ENCODE measurements around the gene HDGFL2.
A peak's percentile ranks its signal among the peaks of the same experiment; 100 is the strongest.
"Not testable (repeated sequence)": the region's sequence is repeated elsewhere in the genome, so short reads cannot be mapped to it uniquely, and the experiment has no call there.

HDGFL2 gene

DNA sequence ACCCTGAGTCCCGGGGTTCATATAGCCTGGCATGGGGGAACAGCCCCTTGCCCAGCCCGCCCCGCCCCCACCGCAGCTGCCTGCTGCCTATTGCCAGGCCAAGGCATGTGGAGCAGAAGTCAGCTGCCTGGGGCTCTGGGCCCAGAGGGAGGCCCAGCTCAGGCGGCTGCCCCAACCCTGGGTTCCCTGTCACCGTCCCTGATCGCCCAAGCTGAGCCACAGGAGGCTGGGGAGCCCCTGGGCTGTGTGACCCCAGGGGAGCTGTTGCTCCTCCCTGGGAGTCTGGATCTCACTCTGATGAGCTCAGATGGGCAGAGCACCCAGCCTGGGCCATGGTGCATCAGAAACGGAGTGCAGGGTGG, 44.8 kb downstream of the HDGFL2 start:
- no peak for DNase-seq

DNA sequence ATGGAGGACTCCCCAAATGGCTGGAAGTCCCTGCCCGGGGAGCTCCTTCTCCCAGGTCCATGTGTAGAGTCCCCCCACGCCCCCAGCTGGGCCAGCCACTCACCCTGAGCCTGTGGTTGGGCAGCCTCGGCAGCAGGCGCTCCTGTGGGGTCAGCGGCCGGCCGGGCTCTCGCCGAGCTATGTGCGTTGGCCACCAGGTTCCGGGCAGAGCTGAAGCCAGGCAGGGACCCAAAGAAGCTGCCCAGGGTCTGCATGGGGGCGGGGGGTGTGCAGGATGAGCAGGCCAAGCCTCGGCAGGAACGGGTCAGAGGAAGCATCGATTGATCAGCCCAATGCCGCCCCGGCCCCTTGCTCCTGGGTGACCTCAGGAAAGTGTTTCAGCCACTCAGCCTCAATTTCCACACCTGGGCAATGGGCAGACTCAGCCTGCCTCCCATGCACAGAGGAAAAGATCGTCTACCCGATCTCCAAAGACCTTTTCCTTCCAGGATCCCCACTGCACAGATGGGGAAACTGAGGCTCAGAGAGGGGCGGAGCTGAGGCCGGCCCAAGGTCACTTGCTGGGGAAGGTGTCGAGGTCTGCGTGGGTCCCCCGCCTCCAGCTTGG, 45.5 kb downstream of the HDGFL2 start:
- no peak for DNase-seq

DNA sequence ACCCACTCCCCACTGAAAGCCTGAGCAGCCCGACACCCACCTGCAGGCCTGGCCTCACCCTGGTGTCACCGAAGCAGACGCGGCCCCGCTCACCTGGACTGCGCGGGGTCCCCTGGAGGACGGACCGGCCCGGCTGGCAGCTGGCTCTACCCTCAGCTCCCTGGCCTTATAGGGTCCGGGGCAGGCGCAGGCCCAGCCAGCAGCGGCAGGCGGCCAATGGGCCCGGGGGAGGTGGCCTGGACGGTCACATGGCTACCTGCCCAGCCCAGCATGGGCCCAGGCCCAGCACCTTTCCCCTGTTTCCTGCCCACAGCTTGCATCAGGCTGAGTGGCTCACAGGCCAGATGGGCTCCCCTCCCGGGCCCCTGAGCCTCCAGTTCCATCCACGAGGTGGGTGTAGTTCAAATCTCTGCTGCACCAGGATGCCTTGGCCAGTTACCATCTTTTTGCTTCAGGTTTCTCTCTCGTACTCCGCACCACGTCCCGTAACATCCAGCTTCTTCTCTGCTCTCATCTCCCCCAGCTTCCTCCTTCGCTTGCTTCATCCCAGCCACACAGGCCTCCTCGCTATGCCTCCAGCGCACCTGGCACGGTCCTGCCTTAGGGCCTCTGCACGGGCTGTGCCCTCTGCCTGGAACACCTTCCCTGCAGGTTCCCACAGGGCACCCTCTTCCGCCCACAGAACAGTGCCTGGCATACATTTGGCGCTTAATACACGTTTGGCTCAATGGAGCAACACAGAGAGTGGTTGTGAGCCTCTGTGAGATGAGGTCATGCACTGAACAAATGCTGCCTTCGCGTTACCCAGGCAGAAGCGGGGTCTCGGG, 46.5 kb downstream of the HDGFL2 start, which contains the start of gene PLIN4:
Gene PLIN4 (minus strand): TSS at position 142 of the 827 bp plus-strand sequence. CDS start 214 bp downstream, outside the sequence.
- peak in 1 of 2 donors; percentile 26 for DNase-seq

DNA sequence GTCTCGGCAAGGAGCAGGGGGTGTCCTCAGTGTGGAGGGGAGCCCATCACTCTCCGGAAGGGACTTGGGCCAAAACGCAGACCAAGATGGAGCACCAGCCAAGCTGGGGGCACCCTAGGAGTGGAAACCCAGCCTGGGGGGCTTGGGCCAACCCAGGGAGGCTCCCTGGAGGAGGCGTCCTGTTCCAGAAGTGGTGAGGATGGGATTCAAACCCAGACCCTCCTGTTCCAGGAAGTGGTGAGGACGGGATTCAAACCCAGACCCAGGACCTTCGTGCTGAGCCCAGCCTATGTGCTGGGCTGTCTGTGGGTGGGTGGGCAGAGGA, 47.0 kb downstream of the HDGFL2 start:
- no peak for DNase-seq

DNA sequence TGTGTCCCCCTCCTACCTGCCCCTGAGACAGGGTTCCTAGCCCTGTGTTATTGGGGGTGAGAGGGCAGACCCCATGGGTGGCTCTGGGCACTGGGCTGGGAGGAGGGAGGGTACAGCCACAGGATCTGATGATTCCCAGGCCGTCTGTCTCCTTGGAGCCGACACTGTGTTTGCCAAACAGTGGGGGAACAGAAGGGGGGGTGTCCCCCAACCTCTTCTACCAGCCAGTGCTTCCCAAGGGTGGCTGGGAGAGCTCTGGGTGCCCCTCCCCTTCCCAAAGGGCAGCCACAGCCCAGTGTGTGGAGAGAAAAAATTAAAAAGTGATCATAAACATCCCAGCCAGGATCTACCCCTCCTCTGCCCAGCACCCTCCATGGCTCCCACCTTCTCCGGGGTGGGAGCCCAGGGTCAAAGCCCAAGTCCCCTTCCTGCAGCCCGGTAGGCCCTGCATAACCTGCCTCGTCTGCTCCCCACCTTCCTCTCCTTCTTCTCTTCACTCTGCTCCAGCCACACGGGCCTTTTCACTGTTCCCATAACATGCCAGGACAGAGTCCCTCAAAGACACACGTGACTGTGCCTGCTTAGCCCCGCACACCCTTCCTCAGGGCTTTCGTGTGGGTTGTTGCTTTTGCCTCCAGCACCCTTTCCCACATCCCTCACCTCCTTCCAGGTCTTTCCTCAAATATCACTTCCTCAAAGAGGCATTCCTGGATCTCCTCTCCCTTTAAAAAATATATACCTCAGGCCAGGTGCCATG, 47.6 kb downstream of the HDGFL2 start:
- DNase-seq: no peak

DNA sequence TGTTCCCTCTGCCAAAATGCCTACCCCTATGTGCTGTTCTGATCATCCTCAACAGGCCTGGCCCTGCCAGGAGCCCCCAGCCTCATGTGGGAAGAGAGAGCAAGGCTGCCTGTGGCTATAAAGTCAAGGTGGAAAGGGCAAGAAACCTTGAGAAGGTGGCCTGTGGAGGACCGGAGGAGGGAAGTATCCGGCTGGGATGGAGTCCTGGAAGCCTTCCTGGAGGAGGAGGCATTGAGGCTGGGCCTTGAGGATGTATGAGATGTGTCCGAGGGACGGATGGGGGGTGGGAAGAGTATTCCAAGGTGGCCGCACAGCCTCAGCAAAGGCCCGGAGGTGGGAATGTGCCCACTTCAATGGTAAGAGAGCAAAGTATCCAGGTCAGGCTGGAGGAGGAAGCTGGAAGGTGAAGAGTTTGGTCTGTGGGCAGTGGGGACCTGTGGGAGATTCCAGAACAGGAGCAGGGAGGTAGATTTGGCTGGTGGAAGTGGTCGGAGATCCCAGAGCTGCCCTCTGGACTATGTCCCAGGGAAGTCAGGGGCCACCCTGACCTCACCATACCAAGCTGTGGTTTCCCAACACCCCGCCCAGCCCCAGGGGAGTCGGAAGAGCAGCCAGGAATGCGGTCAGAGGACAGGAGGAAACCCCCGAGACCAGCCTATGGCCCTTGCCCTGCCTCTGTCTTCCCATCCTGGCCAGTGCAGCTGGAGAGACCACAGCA, 49.2 kb downstream of the HDGFL2 start:
- DNase-seq: no peak

DNA sequence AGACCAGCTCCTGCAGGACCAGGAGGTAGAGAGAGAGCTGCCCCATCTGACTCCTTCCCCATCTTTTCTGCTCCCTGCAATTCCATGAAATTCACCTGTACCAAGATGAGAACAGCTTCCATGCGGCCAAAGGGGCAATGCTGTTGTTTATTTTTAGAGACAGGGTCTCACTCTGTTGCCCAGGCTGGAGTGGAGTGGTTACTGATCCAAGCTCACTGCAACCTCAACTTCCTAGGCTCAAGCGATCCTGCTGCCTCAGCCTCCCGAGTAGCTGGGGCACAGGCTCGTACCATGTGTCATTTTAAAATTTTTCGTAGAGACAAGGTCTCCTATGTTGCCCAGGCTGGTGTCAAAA, 49.8 kb downstream of the HDGFL2 start:
- no peak for DNase-seq

DNA sequence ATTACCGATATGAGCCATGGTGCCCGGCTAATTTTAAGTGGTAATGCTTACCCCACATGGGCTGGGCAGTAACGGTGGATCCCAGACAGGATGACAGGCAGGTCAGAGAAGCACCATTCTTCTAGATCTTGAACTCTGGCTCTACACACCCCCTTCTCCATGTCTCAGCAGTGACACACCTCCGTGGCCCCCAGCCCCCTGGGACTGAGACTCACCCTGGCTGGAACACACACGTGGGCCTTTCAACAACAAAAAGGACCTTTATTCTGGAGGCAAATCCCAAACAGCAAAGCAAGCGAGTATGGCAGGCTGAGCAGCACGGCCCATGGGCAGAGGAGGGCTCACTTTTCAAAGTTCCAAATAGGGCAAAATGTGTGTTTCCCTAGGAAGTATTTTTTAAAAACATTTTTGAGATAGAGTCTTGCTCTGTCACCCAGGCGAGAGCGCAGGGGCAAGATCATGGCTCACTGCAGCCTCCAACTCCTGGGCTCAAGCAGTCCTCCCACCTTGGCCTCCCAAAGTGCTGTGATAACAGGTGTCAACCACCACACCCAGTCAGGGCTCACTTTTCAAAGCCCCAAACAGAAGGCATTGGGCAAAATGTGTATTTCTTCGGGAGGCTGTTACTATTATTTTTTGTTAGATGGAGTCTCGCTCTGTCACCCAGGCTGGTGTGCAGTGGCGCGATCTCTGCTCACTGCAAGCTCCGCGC, 50.4 kb downstream of the HDGFL2 start:
- no peak for DNase-seq

DNA sequence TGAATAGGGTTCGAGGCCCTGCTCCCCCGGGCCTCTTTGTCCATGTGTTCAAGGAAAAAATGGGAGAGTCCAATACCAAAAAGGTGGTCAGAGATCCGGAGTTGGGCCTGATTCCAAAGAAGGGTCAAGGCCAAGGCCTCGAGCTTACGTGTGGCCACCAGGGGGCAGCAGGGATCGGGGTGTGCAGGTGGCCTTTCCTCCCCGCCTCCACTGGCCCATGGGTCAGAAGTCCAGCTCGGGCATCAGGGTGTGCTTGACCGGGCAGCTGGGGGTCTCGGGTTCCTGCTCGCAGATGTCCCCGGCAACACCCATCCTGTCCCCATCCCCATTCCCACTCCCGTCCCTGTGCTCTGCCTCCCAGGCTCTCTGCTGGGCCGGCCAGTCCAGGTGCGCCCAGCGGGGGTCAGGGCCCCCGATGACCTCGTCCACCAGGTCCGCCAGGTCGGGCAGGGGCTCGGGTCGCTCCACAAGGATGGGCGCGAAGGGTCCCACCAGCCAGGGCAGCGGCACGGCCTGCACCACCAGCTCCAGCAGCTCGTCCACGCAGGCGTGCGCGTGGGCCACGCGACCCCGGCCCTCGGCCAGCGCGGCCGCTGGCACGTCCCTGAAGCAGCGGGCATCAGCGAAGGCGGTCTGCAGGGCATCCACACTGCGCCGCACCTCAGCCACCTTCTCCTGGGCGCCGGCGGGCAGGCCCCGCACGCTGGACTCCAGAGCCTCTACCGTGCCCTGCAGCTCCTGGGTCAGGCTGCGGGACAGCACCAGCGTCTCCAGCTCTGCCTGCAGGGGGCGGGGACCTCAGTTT, 51.4 kb downstream of the HDGFL2 start:
- no peak for DNase-seq

DNA sequence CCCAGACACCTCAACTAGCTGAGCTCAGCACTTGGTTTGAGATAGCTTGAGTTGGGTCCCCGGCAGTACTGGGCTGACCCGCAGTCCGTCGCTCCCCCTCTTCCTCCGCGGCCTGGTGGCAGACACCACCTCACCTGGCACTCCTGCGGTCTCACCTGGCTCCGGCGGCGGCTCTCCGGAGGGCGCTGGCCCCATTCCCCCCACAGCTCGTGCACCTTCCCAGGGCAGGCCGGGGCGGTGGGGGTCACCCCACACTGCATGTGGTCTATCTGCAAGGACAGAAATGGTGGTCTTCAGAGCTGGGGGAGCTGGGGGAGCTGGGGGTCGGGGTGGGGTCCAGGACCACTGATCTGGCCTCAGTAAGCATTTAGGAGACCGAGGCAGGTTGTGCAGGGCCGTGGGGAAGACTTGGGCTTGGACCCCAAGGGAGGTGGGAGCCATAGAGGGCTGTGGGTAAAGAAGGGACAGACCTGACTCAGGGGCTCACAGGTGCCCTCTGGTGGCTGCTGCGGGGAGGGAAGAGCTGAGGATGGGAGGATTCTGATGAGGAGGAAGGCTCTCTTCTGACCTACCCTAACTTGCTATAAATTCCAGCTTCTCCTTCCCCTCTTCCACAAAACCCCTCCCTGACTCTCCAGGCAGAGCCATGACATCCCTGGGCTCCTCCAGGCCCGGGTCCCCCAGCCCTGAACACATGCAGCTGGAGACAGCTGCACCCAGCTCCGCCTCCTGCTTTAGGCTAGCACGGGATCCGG, 52.9 kb downstream of the HDGFL2 start:
- DNase-seq: no peak

DNA sequence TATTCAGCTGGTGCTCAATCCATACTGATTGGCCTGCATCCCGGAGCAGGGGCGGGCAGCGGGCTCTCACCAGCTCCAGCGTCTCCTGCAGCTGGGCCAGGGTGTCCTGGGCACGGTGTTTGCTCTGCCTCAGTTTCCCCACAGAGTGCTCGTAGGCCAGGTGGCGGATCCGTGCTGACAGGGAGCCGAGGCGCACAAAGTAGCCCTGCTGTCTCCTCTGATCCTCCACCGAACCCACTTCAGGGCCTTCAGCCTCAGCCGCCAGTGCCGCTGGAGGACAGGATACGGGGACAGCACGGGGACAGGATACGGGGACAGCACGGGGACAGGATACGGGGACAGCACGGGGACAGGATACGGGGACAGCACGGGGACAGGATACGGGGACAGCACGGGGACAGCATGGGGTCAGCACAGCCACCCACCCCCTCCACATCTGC, 53.5 kb downstream of the HDGFL2 start:
- DNase-seq: no peak

DNA sequence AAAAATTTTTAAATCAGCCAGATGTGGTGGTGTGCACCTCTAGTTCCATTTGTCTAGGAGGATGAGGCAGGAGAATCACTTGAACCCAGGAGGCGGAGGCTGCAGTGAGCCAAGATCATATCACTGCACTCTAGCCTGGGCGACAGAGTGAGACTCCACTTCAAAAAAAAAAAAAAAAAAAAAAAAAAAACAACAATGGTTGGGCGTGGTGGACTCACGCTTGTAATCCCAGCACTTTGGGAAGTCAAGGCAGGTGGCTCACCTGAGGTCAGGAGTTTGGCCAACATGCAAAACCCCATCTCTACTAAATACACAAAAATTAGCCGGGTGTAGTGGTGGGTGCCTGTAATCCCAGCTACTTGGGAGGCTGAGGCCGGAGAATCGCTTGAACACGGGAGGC, 55.3 kb downstream of the HDGFL2 start:
- not testable (repeated sequence) for DNase-seq

DNA sequence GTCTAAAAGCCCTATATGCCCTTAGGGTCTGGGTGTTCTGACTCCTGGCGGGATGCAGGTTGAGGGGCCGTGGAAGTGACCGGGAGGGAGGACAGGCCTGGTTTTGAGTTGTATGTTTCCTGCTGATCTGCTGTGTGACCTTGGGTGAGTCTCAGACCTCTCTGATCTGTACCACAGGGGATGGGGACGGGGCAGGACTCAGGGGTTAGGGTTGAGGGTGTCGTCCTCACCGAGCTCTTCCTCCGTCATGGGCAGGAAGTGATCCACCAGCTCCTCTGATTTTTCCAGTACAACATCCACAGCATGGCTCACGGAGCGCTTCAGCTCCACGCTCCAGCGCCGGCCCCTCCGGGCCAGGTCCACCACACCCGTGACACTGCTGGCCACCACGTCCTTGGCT, 56.7 kb downstream of the HDGFL2 start:
- no peak for DNase-seq

DNA sequence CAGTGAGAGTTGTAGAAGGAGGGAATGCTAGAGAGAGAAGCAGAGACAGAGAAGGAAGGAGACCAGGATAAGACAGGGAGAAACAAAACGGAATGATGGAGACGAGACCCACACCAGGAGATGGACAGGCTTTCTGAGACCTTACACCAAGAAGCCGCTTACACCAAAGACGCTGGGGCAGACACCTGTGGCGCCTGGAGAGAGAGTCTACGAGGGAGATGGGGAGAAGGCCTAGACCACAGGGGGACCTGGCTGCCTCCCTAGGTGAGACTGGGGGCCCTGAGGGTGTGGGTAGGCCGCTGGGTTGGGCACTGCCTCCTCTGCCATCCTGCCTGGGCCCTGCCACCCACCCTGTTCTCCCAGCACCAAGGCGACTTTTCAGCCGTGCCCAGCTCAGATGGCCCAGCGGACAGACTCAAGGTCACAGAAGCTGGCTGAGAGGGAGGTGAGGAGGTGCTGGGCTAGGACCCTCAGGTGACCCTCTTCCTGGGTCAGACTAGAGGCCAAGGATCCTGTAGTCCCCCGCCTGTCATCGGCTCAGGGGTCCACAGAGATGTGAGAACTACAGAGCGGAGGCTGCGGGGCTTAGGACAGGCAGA, 57.9 kb downstream of the HDGFL2 start:
- no peak for DNase-seq

DNA sequence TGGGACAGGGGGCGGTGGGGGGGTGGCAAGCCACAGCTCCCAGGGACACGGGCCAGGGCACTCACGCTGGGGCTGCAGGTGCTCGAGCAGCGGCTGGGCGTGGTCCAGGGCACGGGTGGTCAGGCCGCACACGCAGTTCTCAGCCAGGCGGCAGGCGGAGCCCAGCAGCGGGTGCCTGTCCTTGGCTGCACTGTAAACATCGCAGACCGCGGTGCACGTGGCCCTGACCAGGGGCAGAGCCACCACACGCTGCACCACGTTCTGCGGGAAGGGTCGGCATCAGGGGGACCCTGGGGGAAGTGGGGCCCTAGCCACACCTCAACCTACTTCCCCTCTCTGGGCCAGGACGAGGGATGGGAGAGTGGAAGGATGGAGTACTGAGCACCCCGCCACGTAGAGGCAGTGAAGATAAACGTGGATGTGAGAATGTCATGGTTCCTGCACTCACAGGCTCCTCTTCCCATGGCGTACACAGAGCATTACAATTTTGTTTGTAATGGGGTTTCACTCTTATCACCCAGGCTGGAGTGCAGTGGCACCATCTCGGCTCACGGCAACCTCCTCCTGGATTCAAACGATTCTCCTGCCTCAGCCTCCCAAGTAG, 59.6 kb downstream of the HDGFL2 start:
- no peak for DNase-seq

DNA sequence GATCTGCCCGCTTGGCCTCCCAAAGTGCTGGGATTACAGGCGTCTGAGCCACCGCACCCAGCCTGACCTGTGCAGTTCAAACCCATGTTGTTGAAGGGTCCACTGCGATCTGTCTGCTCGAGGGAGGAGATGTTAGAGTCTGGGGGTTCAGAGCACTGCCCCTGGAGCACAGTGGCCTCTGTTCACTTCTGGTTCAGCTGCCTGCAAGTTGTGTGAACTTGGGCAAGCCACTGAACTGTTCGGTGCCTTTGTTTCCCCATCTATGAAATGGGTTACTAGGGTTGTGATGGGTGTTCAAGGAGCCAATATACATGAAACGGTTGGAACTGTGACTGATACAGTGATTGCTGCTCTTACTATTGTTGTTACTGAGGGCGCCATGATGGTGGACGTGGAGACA, 61.2 kb downstream of the HDGFL2 start:
- no peak for DNase-seq

DNA sequence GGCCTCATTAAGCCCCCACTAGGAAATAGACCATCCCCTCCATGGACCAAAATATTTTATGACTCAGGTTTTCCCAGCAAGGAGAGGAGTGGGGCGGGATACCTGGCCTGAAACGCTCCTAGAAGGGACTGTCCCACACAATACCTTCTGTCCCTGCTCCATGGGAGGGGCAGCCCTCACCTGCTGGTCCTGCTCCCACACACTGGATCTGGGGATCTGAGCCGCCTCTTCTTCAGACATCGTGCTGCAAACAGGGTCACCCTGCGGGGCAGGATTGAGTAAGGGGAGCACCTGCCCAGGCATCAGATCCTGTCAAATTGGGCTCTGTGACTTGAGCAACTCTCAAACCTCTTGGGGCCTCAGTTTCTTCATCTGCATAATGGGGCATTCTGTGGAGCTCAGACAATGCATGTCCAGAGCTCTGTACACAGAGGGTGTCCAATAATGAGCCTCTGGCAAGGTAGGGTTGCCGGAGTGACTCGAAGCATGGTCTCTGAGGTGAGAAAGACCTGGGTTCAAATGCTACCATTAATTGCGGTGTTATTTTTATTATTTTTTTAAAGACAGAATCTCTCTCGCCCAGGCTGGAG, 61.8 kb downstream of the HDGFL2 start:
- no peak for DNase-seq

DNA sequence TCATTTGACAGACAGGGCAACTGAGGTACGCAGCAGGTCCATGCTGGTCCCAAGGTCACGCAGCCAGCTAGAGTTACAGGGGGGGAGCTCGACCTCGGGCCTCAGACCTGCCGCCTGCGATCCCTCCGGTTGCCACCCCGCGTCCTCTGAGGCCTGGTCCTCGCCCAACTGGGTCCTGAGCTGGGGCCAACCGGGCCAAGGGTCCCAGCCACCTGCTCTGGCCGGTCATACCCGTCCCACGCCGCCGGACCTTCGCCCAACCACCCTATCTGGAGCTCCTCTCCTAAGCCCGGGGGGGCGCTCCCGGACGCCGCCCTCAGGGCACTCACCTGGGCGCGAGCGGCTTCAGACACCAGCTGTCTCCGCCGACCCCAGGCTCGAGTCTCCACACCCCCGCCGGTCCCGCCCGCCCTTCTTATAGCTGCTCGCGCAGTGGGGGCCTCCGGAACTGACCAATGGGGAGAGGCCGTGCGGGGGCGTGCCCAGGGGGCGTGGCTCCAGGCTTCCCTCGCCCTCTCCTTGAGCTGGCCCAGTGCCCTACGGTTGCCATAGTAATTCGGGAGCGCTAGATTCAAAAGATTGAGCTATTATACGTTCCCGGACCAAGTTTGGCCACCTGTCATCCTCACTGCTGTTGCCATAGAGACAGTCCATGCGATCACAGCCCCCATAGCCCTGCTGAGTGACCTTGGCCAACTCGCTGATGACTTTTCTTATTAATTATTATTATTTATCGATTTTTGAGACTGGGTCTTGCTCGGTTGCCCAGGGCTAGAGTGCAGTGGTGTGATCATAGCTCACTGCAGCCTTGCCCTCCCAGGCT, 63.0 kb downstream of the HDGFL2 start, which contains the start of gene PLIN5:
Gene PLIN5 (minus strand): TSS at position 389 of the 823 bp plus-strand sequence. CDS start 1,150 bp downstream, outside the sequence.
- peak; percentile 18 to 46 for DNase-seq

DNA sequence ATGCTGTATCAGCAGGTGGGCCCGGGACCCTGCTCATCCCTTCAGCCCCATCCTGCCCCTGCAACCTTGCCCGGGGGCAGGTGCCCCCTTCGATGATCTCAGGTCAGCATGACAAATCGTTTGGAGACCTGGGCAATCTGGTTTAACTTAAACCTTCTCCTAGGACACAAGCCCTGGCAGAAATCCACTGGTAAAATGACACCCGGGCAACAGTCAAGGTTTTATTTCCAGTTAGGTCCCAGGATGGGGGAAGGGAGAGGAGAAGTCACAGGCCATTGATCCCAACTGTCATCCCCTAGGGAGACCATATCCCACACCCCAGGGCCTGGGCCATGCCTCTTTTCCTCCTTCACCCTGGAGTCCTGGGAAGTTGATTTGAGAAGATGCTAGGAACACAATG, 64.7 kb downstream of the HDGFL2 start:
- no peak for DNase-seq
